Astrocyte (in vitro differentiated cells and primary cell): Measurements from ENCODE around the gene CDKN2B. TPM values are rescaled to one million over a fixed set of nuclear protein-coding genes. Genes with fewer than 3 reads are reported as not detected.
A peak's percentile ranks its signal among the peaks of the same experiment; 100 is the strongest.

Experiments used
- DNase-seq: peaks from one replicate; pipeline ENCODE4 v3.0.0-alpha.2; 2010; ENCODE audit warnings: low read depth
- FAIRE-seq: peaks from 2 replicates; lab custom pipeline; 2011; peaks lifted over from hg19 to GRCh38; lab: Jason Lieb, UNC
- H2AFZ ChIP-seq: 2 replicates; pipeline ENCODE4 v1.6.0; 2012; ENCODE audit warnings: low read depth, low read length, inconsistent platforms
- H3K27ac ChIP-seq: 2 replicates; pipeline ENCODE4 v1.5.1; 2011; ENCODE audit warnings: low read depth, low read length, inconsistent platforms
- H3K27me3 ChIP-seq: 2 replicates; pipeline ENCODE4 v1.6.0; 2011; ENCODE audit warnings: low read length, inconsistent platforms; ENCODE audit not compliant: insufficient read depth
- H3K36me3 ChIP-seq: 2 replicates; pipeline ENCODE4 v1.5.1; 2011; ENCODE audit warnings: low read length, inconsistent platforms; ENCODE audit not compliant: insufficient read depth
- H3K4me1 ChIP-seq: 2 replicates; pipeline ENCODE4 v1.5.1; 2011; ENCODE audit warnings: low read length, inconsistent platforms; ENCODE audit not compliant: insufficient read depth
- H3K4me2 ChIP-seq: 2 replicates; pipeline ENCODE4 v1.6.0; 2012; ENCODE audit warnings: low read length, inconsistent platforms
- H3K4me3 ChIP-seq: 2 replicates; pipeline ENCODE4 v1.5.1; 2011; ENCODE audit warnings: low read depth, mild to moderate bottlenecking, low read length, inconsistent platforms; ENCODE audit not compliant: insufficient read depth
- H3K79me2 ChIP-seq: 2 replicates; pipeline ENCODE4 v1.6.0; 2012; ENCODE audit warnings: mild to moderate bottlenecking, low read length, inconsistent platforms; ENCODE audit not compliant: insufficient read depth
- H3K9ac ChIP-seq: 2 replicates; pipeline ENCODE4 v1.6.0; 2012; ENCODE audit warnings: mild to moderate bottlenecking, low read length, inconsistent platforms
- H3K9me3 ChIP-seq: 2 replicates; pipeline ENCODE4 v1.5.1; 2012; ENCODE audit warnings: low read depth, mild to moderate bottlenecking, low read length, inconsistent platforms; ENCODE audit not compliant: insufficient read depth
- H4K20me1 ChIP-seq: 2 replicates; pipeline ENCODE4 v1.6.0; 2012; ENCODE audit warnings: low read length, inconsistent platforms; ENCODE audit not compliant: insufficient read depth
- H3K27ac Mint-ChIP-seq: one replicate; pipeline ENCODE4 v1.8.0; 2021; ENCODE audit warnings: mild to moderate bottlenecking, mixed read lengths; ENCODE audit not compliant: unreplicated experiment
- H3K27me3 Mint-ChIP-seq: one replicate; pipeline ENCODE4 v1.8.0; 2021; ENCODE audit warnings: low read depth, mixed read lengths; ENCODE audit not compliant: unreplicated experiment
- H3K36me3 Mint-ChIP-seq: one replicate; pipeline ENCODE4 v1.8.0; 2021; ENCODE audit warnings: low read depth, mixed read lengths; ENCODE audit not compliant: unreplicated experiment
- H3K4me1 Mint-ChIP-seq: one replicate; pipeline ENCODE4 v1.8.0; 2021; ENCODE audit warnings: low read depth, mixed read lengths; ENCODE audit not compliant: unreplicated experiment
- H3K4me3 Mint-ChIP-seq: one replicate; pipeline ENCODE4 v1.8.0; 2021; ENCODE audit warnings: mild to moderate bottlenecking, moderate library complexity, mixed read lengths; ENCODE audit not compliant: unreplicated experiment
- H3K9me3 Mint-ChIP-seq: one replicate; pipeline ENCODE4 v1.8.0; 2021; ENCODE audit warnings: mild to moderate bottlenecking, mixed read lengths; ENCODE audit not compliant: unreplicated experiment
- EZH2 ChIP-seq: IDR thresholded peaks from 2 replicates; pipeline ENCODE4 v1.6.1; 2012; ENCODE audit warnings: mild to moderate bottlenecking, low read length, inconsistent platforms; ENCODE audit not compliant: insufficient read depth
- total RNA-seq: library from RNA; stranded (reverse); gene quantifications from 2 replicates; pipeline ENCODE4 v1.2.1, GENCODE V29; 2021
- TF ChIP-seq, protein P1 (sequence below): IDR thresholded peaks from 2 replicates; pipeline ENCODE4 v1.5.1; 2011; ENCODE audit warnings: low read depth, mild to moderate bottlenecking, inconsistent platforms, low read length, moderate library complexity; ENCODE audit not compliant: insufficient read depth

The CDKN2B gene
- total RNA-seq, 1 donor from 2014 or later = 306 TPM

DNA sequence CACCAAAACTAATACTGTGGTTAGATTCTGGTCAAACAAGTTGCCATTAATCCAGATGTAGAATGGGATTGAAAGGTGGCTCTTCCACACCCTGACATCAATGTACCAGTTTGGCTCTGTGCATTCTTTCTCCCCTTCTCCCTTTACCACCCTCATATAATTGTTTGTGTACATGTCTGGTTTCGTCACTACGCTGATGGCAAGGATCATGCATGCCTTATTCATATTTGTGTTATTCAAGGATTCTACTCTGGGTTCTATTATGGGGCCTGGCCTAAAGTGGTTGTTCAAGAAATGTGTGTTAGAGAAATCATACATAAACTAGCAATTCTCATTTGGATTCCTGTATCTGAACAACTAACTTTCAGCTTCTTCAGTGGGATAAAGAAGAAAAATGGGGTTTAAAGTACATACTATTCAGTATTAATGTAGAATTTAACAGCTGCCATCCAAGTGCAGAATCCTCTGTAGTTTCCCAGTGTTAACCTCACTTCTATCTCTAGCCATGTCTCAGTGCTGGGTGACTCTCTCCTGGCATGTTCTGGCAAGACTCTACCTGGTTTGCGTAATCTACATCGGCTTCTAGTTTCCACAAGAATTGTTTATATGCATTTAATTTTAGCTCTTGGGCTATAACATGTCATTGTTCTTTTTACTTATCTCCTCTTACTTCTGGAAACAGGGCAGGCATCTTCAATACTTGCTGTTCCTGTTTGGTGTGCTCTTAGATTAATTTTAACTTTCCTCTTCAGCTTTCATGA, 27.9 kb upstream of the CDKN2B start:
- TF ChIP-seq EZH2 = no peak
- TF ChIP-seq, protein P1, sequence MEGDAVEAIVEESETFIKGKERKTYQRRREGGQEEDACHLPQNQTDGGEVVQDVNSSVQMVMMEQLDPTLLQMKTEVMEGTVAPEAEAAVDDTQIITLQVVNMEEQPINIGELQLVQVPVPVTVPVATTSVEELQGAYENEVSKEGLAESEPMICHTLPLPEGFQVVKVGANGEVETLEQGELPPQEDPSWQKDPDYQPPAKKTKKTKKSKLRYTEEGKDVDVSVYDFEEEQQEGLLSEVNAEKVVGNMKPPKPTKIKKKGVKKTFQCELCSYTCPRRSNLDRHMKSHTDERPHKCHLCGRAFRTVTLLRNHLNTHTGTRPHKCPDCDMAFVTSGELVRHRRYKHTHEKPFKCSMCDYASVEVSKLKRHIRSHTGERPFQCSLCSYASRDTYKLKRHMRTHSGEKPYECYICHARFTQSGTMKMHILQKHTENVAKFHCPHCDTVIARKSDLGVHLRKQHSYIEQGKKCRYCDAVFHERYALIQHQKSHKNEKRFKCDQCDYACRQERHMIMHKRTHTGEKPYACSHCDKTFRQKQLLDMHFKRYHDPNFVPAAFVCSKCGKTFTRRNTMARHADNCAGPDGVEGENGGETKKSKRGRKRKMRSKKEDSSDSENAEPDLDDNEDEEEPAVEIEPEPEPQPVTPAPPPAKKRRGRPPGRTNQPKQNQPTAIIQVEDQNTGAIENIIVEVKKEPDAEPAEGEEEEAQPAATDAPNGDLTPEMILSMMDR = no peak
- no peaks in the 10 kb centered on the region for H3K79me2 ChIP-seq
- Mint-ChIP-seq H3K4me1 (peaks cover 40% of the 10 kb centered on the region), H3K4me3 (no peak overlapping the region), H3K9me3 (no peaks in the 10 kb centered on the region), H3K27ac (no peak overlapping the region), H3K27me3 (no peaks in the 10 kb centered on the region), H3K36me3 (no peaks in the 10 kb centered on the region)
- no peak overlapping the region for H3K4me2 ChIP-seq
- FAIRE-seq (no peak), DNase-seq (no peak)
- no peaks in the 10 kb centered on the region for H3K27me3 ChIP-seq
- H3K4me1 ChIP-seq = peaks cover 23% of the 10 kb centered on the region
- no peak overlapping the region for H3K9ac ChIP-seq
- H3K9me3 ChIP-seq = no peaks in the 10 kb centered on the region
- H4K20me1 ChIP-seq = no peaks in the 10 kb centered on the region
- no peak overlapping the region for H3K27ac ChIP-seq
- no peaks in the 10 kb centered on the region for H3K36me3 ChIP-seq
- H2AFZ ChIP-seq = no peak overlapping the region
- H3K4me3 ChIP-seq = no peak overlapping the region

DNA sequence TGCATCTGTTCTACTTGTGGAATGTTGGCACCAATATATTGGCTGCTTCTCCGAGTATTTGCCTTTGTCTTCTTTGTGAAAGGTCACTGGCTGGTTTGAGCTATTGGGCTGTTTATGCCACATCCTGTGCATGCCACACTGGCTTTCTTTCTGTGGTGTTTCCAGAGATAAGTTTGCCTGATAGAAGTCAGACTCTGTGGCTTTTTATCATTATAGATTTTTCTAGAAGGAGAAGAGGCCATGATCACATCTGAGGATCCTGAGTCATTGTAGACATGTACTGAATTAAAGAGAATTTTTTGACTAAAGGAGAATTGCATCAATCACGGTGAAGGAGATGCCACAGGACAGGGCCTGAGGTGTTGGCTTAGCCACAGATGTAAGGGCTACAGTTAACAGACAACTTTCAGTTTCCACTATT, 26.5 kb upstream of the CDKN2B start:
- Histone ChIP-seq H4K20me1 (no peaks in the 10 kb centered on the region), H2AFZ (no peak overlapping the region), H3K4me1 (peaks cover 8% of the 10 kb centered on the region), H3K9me3 (no peaks in the 10 kb centered on the region), H3K79me2 (no peaks in the 10 kb centered on the region), H3K4me2 (no peak overlapping the region), H3K4me3 (no peak overlapping the region), H3K27ac (no peak overlapping the region), H3K36me3 (no peaks in the 10 kb centered on the region), H3K9ac (no peak overlapping the region), H3K27me3 (no peaks in the 10 kb centered on the region)
- peaks cover 27% of the 10 kb centered on the region for H3K4me1 Mint-ChIP-seq
- no peaks in the 10 kb centered on the region for H3K9me3 Mint-ChIP-seq
- no peaks in the 10 kb centered on the region for H3K27me3 Mint-ChIP-seq
- no peak overlapping the region for H3K27ac Mint-ChIP-seq
- DNase-seq (peak; percentile 41), FAIRE-seq (no peak)
- H3K4me3 Mint-ChIP-seq = no peak overlapping the region
- no peak for TF ChIP-seq EZH2
- TF ChIP-seq, protein P1 = no peak
- no peaks in the 10 kb centered on the region for H3K36me3 Mint-ChIP-seq

DNA sequence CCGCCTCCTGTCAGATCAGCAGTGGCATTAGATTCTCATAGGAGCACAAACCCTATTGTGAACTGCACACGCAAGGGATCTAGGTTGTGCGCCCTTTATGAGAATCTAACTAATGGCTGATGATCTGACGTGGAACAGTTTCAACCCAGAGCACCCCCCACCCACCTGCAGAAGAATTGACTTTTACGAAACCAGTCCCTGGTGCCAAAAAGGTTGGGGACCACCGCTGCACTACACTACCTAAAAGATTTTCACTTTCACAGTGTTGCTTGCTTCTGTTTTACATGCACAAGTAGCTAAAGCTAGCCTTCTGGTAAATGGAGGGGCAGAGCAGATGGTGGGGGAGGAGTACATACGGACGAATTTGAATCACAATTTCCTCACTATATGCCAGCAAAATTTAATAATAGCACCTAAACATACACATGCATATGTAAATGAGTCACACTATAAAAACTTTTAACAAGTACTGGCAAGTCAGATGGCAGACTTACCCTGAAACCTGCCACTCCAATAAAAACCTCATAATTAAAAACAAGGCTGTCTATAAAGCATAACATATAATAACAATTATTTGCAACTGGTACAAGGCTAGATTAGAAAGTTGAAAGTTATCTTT, 24.0 kb upstream of the CDKN2B start:
- Mint-ChIP-seq H3K4me3 (no peak overlapping the region), H3K36me3 (no peaks in the 10 kb centered on the region), H3K27ac (no peak overlapping the region), H3K27me3 (no peaks in the 10 kb centered on the region), H3K9me3 (no peaks in the 10 kb centered on the region), H3K4me1 (peaks cover 21% of the 10 kb centered on the region)
- H3K4me3 ChIP-seq = no peak overlapping the region
- H3K9ac ChIP-seq = no peak overlapping the region
- H3K4me1 ChIP-seq = peaks cover 15% of the 10 kb centered on the region
- FAIRE-seq (no peak), DNase-seq (no peak)
- H4K20me1 ChIP-seq = no peaks in the 10 kb centered on the region
- no peaks in the 10 kb centered on the region for H3K27me3 ChIP-seq
- H3K4me2 ChIP-seq = no peak overlapping the region
- H3K36me3 ChIP-seq = no peaks in the 10 kb centered on the region
- H3K79me2 ChIP-seq = no peaks in the 10 kb centered on the region
- H3K27ac ChIP-seq = no peak overlapping the region
- no peaks in the 10 kb centered on the region for H3K9me3 ChIP-seq
- no peak overlapping the region for H2AFZ ChIP-seq
- TF ChIP-seq, protein P1 = no peak
- no peak for TF ChIP-seq EZH2
